HCT116 (cell line): Measurements from ENCODE around the gene CLCF1. TPM values are rescaled to one million over a fixed set of nuclear protein-coding genes. Genes with fewer than 3 reads are reported as not detected.

ENCODE experiments used
- ATAC-seq: fragments of 200-7000 bp; cut with Tn5 transposase; 2 replicates; pipeline ENCODE4 v1.9.1; 2020; ENCODE audit warnings: mild to moderate bottlenecking, moderate library complexity
- BruUV-seq: library from RNA; stranded (reverse); fragments of 400-500 nt; replicated peaks from 2 replicates; lab custom pipeline; 2021; lab: Mats Ljungman, UMichigan
- CTCF ChIA-PET: fragments of 300-600 bp; sonication (Branson Sonifier 250); formaldehyde crosslinking; loops from one replicate; lab custom pipeline; 2021; ENCODE audit warnings: antibody characterized with exemption; lab: Charles Lee
- POLR2A ChIA-PET: fragments of 300-600, 350-600 bp; sonication (Branson Sonifier 250); formaldehyde crosslinking; loops from one replicate; lab custom pipeline; 2021; ENCODE audit warnings: antibody characterized with exemption; lab: Charles Lee
- RAD21 ChIA-PET, 2 experiments: fragments of 300-600 bp; sonication (Branson Sonifier 250); formaldehyde crosslinking; loops; one replicate each; lab custom pipeline; 2023; ENCODE audit warnings: low total read pairs in 2 of 2; ENCODE audit not compliant: uncharacterized antibody in 2 of 2, unreplicated experiment in 2 of 2, low non-redundant PET in 1 of 2; lab: Charles Lee
- DNase-seq: peaks from one replicate; pipeline ENCODE4 v3.0.0-alpha.2; 2010; ENCODE audit warnings: low read depth, low spot score
- H2AFZ ChIP-seq: fragments of 200-600 bp; shearing (Covaris generic), sonication (generic); 2 replicates; pipeline ENCODE4 v1.6.1; 2017; ENCODE audit warnings: low read depth, mixed run types, mixed read lengths, antibody characterized with exemption, low read length; ENCODE audit not compliant: poor library complexity, severe bottlenecking
- H3K27ac ChIP-seq: 2 replicates; pipeline ENCODE4 v1.5.1; 2012; ENCODE audit warnings: low read depth, low read length
- H3K27me3 ChIP-seq: fragments of 200-600 bp; sonication (generic); 2 replicates; pipeline ENCODE4 v1.6.1; 2016; ENCODE audit warnings: mixed run types, low read length, mixed read lengths; ENCODE audit not compliant: insufficient read depth
- H3K36me3 ChIP-seq, 2 experiments: fragments of 200-500 bp in 1 of 2; fragments of 200-600 bp in 1 of 2; sonication (Bioruptor generic) in 1 of 2; sonication (generic) in 1 of 2; 2 replicates each; pipeline versions ENCODE4 v1.5.1 to v1.6.1; 2014 to 2016; ENCODE audit warnings: low read length in 2 of 2, inconsistent platforms in 1 of 2, mixed read lengths in 1 of 2, mixed run types in 1 of 2; ENCODE audit not compliant: insufficient read depth in 2 of 2, control insufficient read depth in 1 of 2
- H3K4me1 ChIP-seq, 2 experiments: fragments of 200-600 bp in 1 of 2; sonication (generic) in 1 of 2; 2 replicates each; pipeline versions ENCODE4 v1.5.1 to v1.6.1; 2012 to 2017; ENCODE audit warnings: low read length in 2 of 2, inconsistent platforms in 1 of 2, mild to moderate bottlenecking in 1 of 2, mixed read lengths in 1 of 2, mixed run types in 1 of 2, moderate library complexity in 1 of 2; ENCODE audit not compliant: insufficient read depth in 2 of 2, control insufficient read depth in 1 of 2
- H3K4me2 ChIP-seq: fragments of 200-600 bp; sonication (generic); 2 replicates; pipeline ENCODE4 v1.6.1; 2017; ENCODE audit warnings: mixed run types, low read length, mixed read lengths
- H3K4me3 ChIP-seq, 2 experiments: fragments of 200-600 bp in 1 of 2; sonication (generic) in 1 of 2; replicated peaks in 1 of 2; 2 replicates each; pipeline ENCODE4 v1.5.1; 2011 to 2016; ENCODE audit warnings: low read length in 2 of 2, control low read depth in 1 of 2, low read depth in 1 of 2, mild to moderate bottlenecking in 1 of 2, mixed read lengths in 1 of 2, mixed run types in 1 of 2
- H3K79me2 ChIP-seq: fragments of 200-600 bp; sonication (generic); 2 replicates; pipeline ENCODE4 v1.6.1; 2017; ENCODE audit warnings: mild to moderate bottlenecking, mixed run types, low read length, moderate library complexity, mixed read lengths; ENCODE audit not compliant: insufficient read depth
- H3K9ac ChIP-seq: fragments of 200-600 bp; sonication (generic); 2 replicates; pipeline ENCODE4 v1.6.1; 2016; ENCODE audit warnings: low read length, mixed read lengths
- H3K9me2 ChIP-seq: fragments of 200-600 bp; sonication (generic), shearing (Covaris generic); 2 replicates; pipeline ENCODE4 v1.6.1; 2017; ENCODE audit warnings: mixed run types, mild to moderate bottlenecking, moderate library complexity; ENCODE audit not compliant: insufficient read depth
- H3K9me3 ChIP-seq, 2 experiments: fragments of 200-500 bp in 1 of 2; fragments of 200-600 bp in 1 of 2; sonication (Bioruptor generic) in 1 of 2; sonication (generic) in 1 of 2; 2 replicates each; pipeline ENCODE4 v1.6.1; 2014 to 2017; ENCODE audit warnings: low read length in 2 of 2, mixed read lengths in 2 of 2, inconsistent platforms in 1 of 2, low read depth in 1 of 2, mild to moderate bottlenecking in 1 of 2, mixed run types in 1 of 2, moderate library complexity in 1 of 2; ENCODE audit not compliant: control insufficient read depth in 1 of 2, insufficient read depth in 1 of 2
- H4K20me1 ChIP-seq: fragments of 200-600 bp; sonication (generic), shearing (Covaris generic); 2 replicates; pipeline ENCODE4 v1.6.1; 2017; ENCODE audit warnings: mixed run types, mild to moderate bottlenecking, moderate library complexity; ENCODE audit not compliant: insufficient read depth
- CEBPB ChIP-seq: IDR thresholded peaks from 2 replicates; pipeline ENCODE4 v1.6.1; 2012; ENCODE audit warnings: low read depth
- CTCF ChIP-seq, 3 experiments: fragments of 200-600 bp in 1 of 3; sonication (generic) in 1 of 3; IDR thresholded peaks in 2 of 3; conservative IDR thresholded peaks in 1 of 3; 2 replicates each; pipeline ENCODE4 v1.5.1; 2012 to 2017; ENCODE audit warnings: low read depth in 2 of 3, low read length in 2 of 3, antibody characterized with exemption in 1 of 3, borderline replicate concordance in 1 of 3, control low read depth in 1 of 3, mild to moderate bottlenecking in 1 of 3, mixed read lengths in 1 of 3, mixed run types in 1 of 3, moderate library complexity in 1 of 3; ENCODE audit not compliant: insufficient read depth in 1 of 3
- ELF1 ChIP-seq: IDR thresholded peaks from 2 replicates; pipeline ENCODE4 v1.6.1; 2012; ENCODE audit warnings: low read depth, borderline replicate concordance
- EZH2 ChIP-seq: fragments of 200-600 bp; sonication (generic); IDR thresholded peaks from 2 replicates; pipeline ENCODE4 v1.6.1; 2017; ENCODE audit warnings: antibody characterized with exemption, mixed run types
- POLR2A ChIP-seq: IDR thresholded peaks from 2 replicates; pipeline ENCODE4 v1.7.0; 2011; ENCODE audit warnings: borderline replicate concordance; ENCODE audit not compliant: insufficient read depth, insufficient read length; ENCODE audit errors: extremely low read depth
- SRF ChIP-seq: IDR thresholded peaks from 2 replicates; pipeline ENCODE4 v1.6.1; 2012; ENCODE audit warnings: low read depth
- TCF7L2 ChIP-seq: IDR thresholded peaks from 2 replicates; pipeline ENCODE4 v1.7.0; 2011; ENCODE audit warnings: borderline replicate concordance, inconsistent platforms; ENCODE audit not compliant: insufficient read depth, insufficient read length; ENCODE audit errors: extremely low read depth
- ZFX ChIP-seq: fragments of 450-650 bp; IDR thresholded peaks from 2 replicates; pipeline ENCODE4 v1.6.1; 2017
- intact Hi-C: fragments of 100-400 bp; cut with micrococcal nuclease; formaldehyde crosslinking; loops from 2 replicates; pipeline ENCODE4 v1.10.0; 2022
- total RNA-seq: library from RNA; stranded (reverse); gene quantifications from one replicate; pipeline ENCODE4 v1.2.1, GENCODE V29; 2021; ENCODE audit not compliant: unreplicated experiment
- TF ChIP-seq, protein P1 (sequence below): IDR thresholded peaks from 2 replicates; pipeline ENCODE4 v1.6.1; 2011; ENCODE audit warnings: mild to moderate bottlenecking, low read length, moderate library complexity; ENCODE audit not compliant: insufficient replicate concordance; ENCODE audit errors: extremely low read depth
- TF ChIP-seq, protein P2 (sequence below): IDR thresholded peaks from 2 replicates; pipeline ENCODE4 v1.6.1; 2012
- TF ChIP-seq, protein P3 (sequence below): IDR thresholded peaks from 2 replicates; pipeline ENCODE4 v1.6.1; 2012

The CLCF1 gene
- total RNA-seq, 1 experiment from 2014 or later: 12.2 TPM

DNA sequence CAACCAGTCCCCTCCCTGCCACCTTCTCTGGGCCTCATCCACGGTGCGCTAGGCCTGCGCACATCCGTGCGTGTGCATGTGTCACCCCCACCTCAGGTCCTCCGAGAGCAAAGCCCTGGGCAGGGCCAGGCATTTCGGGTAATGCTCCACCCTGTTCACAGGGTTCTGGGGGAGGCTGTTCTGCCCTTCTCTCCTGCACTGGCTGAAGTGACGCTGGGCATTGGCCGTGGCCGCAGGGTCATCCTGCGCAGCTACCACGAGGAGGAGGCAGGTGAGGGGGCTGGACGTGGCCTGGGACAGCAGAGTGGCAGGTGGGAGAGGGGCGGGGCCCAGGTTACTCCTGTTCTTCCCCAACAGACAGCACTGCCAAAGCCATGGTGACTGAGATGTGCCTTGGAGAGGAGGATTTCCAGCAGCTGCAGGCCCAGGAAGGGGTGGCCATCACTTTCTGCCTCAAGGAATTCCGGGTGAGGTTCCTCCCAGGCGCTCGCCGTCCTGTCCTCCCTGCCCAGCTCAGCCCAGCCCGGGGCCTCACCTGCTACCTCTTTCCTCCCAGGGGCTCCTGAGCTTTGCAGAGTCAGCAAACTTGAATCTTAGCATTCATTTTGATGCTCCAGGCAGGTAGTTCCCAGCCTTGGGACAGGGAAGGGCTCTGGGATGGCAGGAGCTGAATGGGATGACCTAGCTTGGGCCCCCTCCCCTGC, 22.3 kb upstream of the CLCF1 start:
- ChIA-PET POLR2A (no interaction called here), CTCF (no interaction called here), RAD21 (no interaction called here)
- intact Hi-C loops: no loop called here
- H3K36me3 ChIP-seq: peaks cover 13 to 37% of the 10 kb centered on the region in 2 experiments; a peak in 3 of 4 replicates
- ATAC-seq (no peak), DNase-seq (no peak)
- no peaks in the 10 kb centered on the region for H3K9me3 ChIP-seq
- no peaks in the 10 kb centered on the region for H4K20me1 ChIP-seq
- no TSS peak for BruUV-seq
- H3K4me2 ChIP-seq: no peak overlapping the region
- H3K4me1 ChIP-seq: peaks cover 12 to 25% of the 10 kb centered on the region in 2 experiments
- TF ChIP-seq, protein P1, sequence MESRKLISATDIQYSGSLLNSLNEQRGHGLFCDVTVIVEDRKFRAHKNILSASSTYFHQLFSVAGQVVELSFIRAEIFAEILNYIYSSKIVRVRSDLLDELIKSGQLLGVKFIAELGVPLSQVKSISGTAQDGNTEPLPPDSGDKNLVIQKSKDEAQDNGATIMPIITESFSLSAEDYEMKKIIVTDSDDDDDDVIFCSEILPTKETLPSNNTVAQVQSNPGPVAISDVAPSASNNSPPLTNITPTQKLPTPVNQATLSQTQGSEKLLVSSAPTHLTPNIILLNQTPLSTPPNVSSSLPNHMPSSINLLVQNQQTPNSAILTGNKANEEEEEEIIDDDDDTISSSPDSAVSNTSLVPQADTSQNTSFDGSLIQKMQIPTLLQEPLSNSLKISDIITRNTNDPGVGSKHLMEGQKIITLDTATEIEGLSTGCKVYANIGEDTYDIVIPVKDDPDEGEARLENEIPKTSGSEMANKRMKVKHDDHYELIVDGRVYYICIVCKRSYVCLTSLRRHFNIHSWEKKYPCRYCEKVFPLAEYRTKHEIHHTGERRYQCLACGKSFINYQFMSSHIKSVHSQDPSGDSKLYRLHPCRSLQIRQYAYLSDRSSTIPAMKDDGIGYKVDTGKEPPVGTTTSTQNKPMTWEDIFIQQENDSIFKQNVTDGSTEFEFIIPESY: no peak
- no peak for TF ChIP-seq ZFX
- no peak for TF ChIP-seq CTCF (IDR thresholded peaks at IDR 0.05 in 2 of 3, conservative IDR thresholded peaks at IDR 0.05 in 1 of 3; ENCODE audit: borderline replicate concordance in 1 of 3, insufficient read depth in 1 of 3, low read depth in 2 of 3, low read length in 2 of 3)
- TF ChIP-seq, protein P2, sequence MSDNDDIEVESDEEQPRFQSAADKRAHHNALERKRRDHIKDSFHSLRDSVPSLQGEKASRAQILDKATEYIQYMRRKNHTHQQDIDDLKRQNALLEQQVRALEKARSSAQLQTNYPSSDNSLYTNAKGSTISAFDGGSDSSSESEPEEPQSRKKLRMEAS: no peak
- no peak for TF ChIP-seq POLR2A
- TF ChIP-seq TCF7L2: no peak
- no peak for TF ChIP-seq EZH2
- TF ChIP-seq ELF1: no peak
- no peak for TF ChIP-seq SRF
- TF ChIP-seq, protein P3, sequence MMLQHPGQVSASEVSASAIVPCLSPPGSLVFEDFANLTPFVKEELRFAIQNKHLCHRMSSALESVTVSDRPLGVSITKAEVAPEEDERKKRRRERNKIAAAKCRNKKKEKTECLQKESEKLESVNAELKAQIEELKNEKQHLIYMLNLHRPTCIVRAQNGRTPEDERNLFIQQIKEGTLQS: no peak
- TF ChIP-seq CEBPB: no peak
- H3K79me2 ChIP-seq: peaks cover 31% of the 10 kb centered on the region
- no peak overlapping the region for H2AFZ ChIP-seq
- no peak overlapping the region for H3K9ac ChIP-seq
- H3K27ac ChIP-seq: no peak overlapping the region; the same call in 1 of the 2 replicates
- no peak overlapping the region for H3K4me3 ChIP-seq
- no peaks in the 10 kb centered on the region for H3K9me2 ChIP-seq
- no peaks in the 10 kb centered on the region for H3K27me3 ChIP-seq
